Nephron progenitor cell (in vitro differentiated cells): ENCODE data around the gene KRTAP10-7.
"Not testable (repeated sequence)": the region's sequence is repeated elsewhere in the genome, so short reads cannot be mapped to it uniquely, and the experiment has no call there.

ENCODE experiments used
- DNase-seq: peaks from one replicate; pipeline ENCODE4 v3.0.0; 2021
- H3K27ac Mint-ChIP-seq: 2 replicates; pipeline ENCODE4 v1.8.0; 2021; ENCODE audit warnings: mild to moderate bottlenecking, moderate library complexity, mixed read lengths
- H3K27me3 Mint-ChIP-seq: 2 replicates; pipeline ENCODE4 v1.8.0; 2021; ENCODE audit warnings: mild to moderate bottlenecking, low read depth, mixed read lengths; ENCODE audit not compliant: poor library complexity
- H3K36me3 Mint-ChIP-seq: 2 replicates; pipeline ENCODE4 v1.8.0; 2021; ENCODE audit warnings: low read depth, mixed read lengths
- H3K4me1 Mint-ChIP-seq: 2 replicates; pipeline ENCODE4 v1.8.0; 2021; ENCODE audit warnings: mixed read lengths
- H3K4me3 Mint-ChIP-seq: 2 replicates; pipeline ENCODE4 v1.8.0; 2021; ENCODE audit warnings: mild to moderate bottlenecking, moderate library complexity, mixed read lengths
- H3K9me3 Mint-ChIP-seq: 2 replicates; pipeline ENCODE4 v1.8.0; 2021; ENCODE audit warnings: mild to moderate bottlenecking, moderate library complexity, mixed read lengths
- CTCF ChIP-seq: fragments of 200-600 bp; sonication (generic); IDR thresholded peaks from 2 replicates; pipeline ENCODE4 v1.5.0; 2021; ENCODE audit warnings: antibody characterized with exemption

Gene KRTAP10-7

GRCh38 chr21:44628707-44629391, 28.5 kb downstream of the KRTAP10-7 start:
- no peak overlapping the region for H3K4me3 Mint-ChIP-seq
- peaks cover 60% of the 10 kb centered on the region for H3K9me3 Mint-ChIP-seq
- H3K27me3 Mint-ChIP-seq, result peaks cover 10% of the 10 kb centered on the region
- peaks cover 27% of the 10 kb centered on the region for H3K36me3 Mint-ChIP-seq
- DNase-seq, result no peak
- no peak overlapping the region for H3K27ac Mint-ChIP-seq
- no peak for TF ChIP-seq CTCF
- H3K4me1 Mint-ChIP-seq, result peaks cover 7% of the 10 kb centered on the region

GRCh38 chr21:44630440-44630839, 30.0 kb downstream of the KRTAP10-7 start:
- TF ChIP-seq CTCF, result no peak
- Mint-ChIP-seq H3K27me3 (peaks cover 7% of the 10 kb centered on the region), H3K4me3 (no peak overlapping the region), H3K9me3 (peaks cover 54% of the 10 kb centered on the region), H3K4me1 (peaks cover 7% of the 10 kb centered on the region), H3K36me3 (peaks cover 18% of the 10 kb centered on the region), H3K27ac (no peak overlapping the region)
- no peak for DNase-seq

GRCh38 chr21:44632067-44632466, 31.7 kb downstream of the KRTAP10-7 start:
- H3K27ac Mint-ChIP-seq, result no peak overlapping the region
- TF ChIP-seq CTCF, result no peak
- H3K36me3 Mint-ChIP-seq, result peaks cover 18% of the 10 kb centered on the region
- no peak for DNase-seq
- peaks cover 7% of the 10 kb centered on the region for H3K27me3 Mint-ChIP-seq
- peaks cover 50% of the 10 kb centered on the region for H3K9me3 Mint-ChIP-seq
- no peak overlapping the region for H3K4me3 Mint-ChIP-seq
- peaks cover 9% of the 10 kb centered on the region for H3K4me1 Mint-ChIP-seq

- no peak overlapping the region for H3K4me3 Mint-ChIP-seq
- peaks cover 51% of the 10 kb centered on the region for H3K9me3 Mint-ChIP-seq
- DNase-seq, result no peak
- no peak for TF ChIP-seq CTCF
- H3K4me1 Mint-ChIP-seq, result peaks cover 10% of the 10 kb centered on the region
- H3K27me3 Mint-ChIP-seq, result peaks cover 3% of the 10 kb centered on the region
- no peak overlapping the region for H3K27ac Mint-ChIP-seq
- H3K36me3 Mint-ChIP-seq, result peaks cover 9% of the 10 kb centered on the region
Measured at GRCh38 chr21:44636209-44637017, 36.0 kb downstream of the KRTAP10-7 start.

GRCh38 chr21:44637018-44637850, 36.8 kb downstream of the KRTAP10-7 start, which contains the start of gene KRTAP10-10:
TSS of gene KRTAP10-10 (plus strand) at chr21:44637356. CDS start at chr21:44637418, 62 bp downstream.
- no peak for DNase-seq
- TF ChIP-seq CTCF, result no peak
- peaks cover 10% of the 10 kb centered on the region for H3K4me1 Mint-ChIP-seq
- H3K4me3 Mint-ChIP-seq, result no peak within 1 kb of the TSS
- peaks cover 3% of the 10 kb centered on the region for H3K27me3 Mint-ChIP-seq
- H3K27ac Mint-ChIP-seq, result no peak within 1 kb of the TSS
- peaks cover under 1% of the 10 kb centered on the region for H3K36me3 Mint-ChIP-seq
- peaks cover 51% of the 10 kb centered on the region for H3K9me3 Mint-ChIP-seq

- H3K4me3 Mint-ChIP-seq, DNase-seq: not testable (repeated sequence)
- peaks cover 49% of the 10 kb centered on the region for H3K9me3 Mint-ChIP-seq
Measured at GRCh38 chr21:44637851-44638348, 37.5 kb downstream of the KRTAP10-7 start.

GRCh38 chr21:44638506-44639330, 38.3 kb downstream of the KRTAP10-7 start:
- not testable (repeated sequence) for H3K4me3 Mint-ChIP-seq, H3K27ac Mint-ChIP-seq, H3K27me3 Mint-ChIP-seq, H3K36me3 Mint-ChIP-seq, DNase-seq
- Mint-ChIP-seq H3K9me3 (peaks cover 49% of the 10 kb centered on the region), H3K4me1 (peaks cover 10% of the 10 kb centered on the region)

More at GRCh38 chr21:44637851-44638348, 37.5 kb downstream of the KRTAP10-7 start:
- not testable (repeated sequence) for H3K27me3 Mint-ChIP-seq, H3K27ac Mint-ChIP-seq, H3K36me3 Mint-ChIP-seq
- H3K4me1 Mint-ChIP-seq, result peaks cover 10% of the 10 kb centered on the region
